ENCODE results near the gene RPL23.

Gene RPL23

GRCh38 chr17:38853292-38854219 lies at the start of gene RPL23:
RPL23 (minus strand) TSS chr17:38853721; CDS start chr17:38853710, 11 bp downstream.
- peak; percentile 97 for DNase-seq (ENCODE audit: low spot score)

- peak; percentile 22 for DNase-seq (ENCODE audit: low spot score)
Observed at GRCh38 chr17:38900978-38901656, 47.6 kb upstream of the RPL23 start.

GRCh38 chr17:38899421-38899820 lies 45.9 kb upstream of the RPL23 start:
- no peak for DNase-seq (ENCODE audit: low spot score)

- DNase-seq (ENCODE audit: low spot score): no peak
Observed at GRCh38 chr17:38898812-38899348, 45.4 kb upstream of the RPL23 start.

GRCh38 chr17:38898291-38898679 lies 44.8 kb upstream of the RPL23 start:
- no peak for DNase-seq (ENCODE audit: low spot score)

GRCh38 chr17:38897671-38898290 lies 44.3 kb upstream of the RPL23 start:
- peak; percentile 30 for DNase-seq (ENCODE audit: low spot score)

- DNase-seq (ENCODE audit: low spot score): peak; percentile 24
Observed at GRCh38 chr17:38897176-38897575, 43.7 kb upstream of the RPL23 start.

GRCh38 chr17:38896346-38896954 lies 42.9 kb upstream of the RPL23 start:
- DNase-seq (ENCODE audit: low spot score): no peak

GRCh38 chr17:38894276-38894675 lies 40.8 kb upstream of the RPL23 start:
- no peak for DNase-seq (ENCODE audit: low spot score)

- DNase-seq (ENCODE audit: low spot score): peak; percentile 62
Observed at GRCh38 chr17:38893607-38894006, 40.1 kb upstream of the RPL23 start.

GRCh38 chr17:38893113-38893512 lies 39.6 kb upstream of the RPL23 start:
- no peak for DNase-seq (ENCODE audit: low spot score)

GRCh38 chr17:38892620-38893019 lies 39.1 kb upstream of the RPL23 start:
- DNase-seq (ENCODE audit: low spot score): no peak

- no peak for DNase-seq (ENCODE audit: low spot score)
Observed at GRCh38 chr17:38892083-38892482, 38.6 kb upstream of the RPL23 start.

GRCh38 chr17:38891441-38891840 lies 37.9 kb upstream of the RPL23 start:
- DNase-seq (ENCODE audit: low spot score): no peak

GRCh38 chr17:38890410-38890746 lies 36.9 kb upstream of the RPL23 start:
- no peak for DNase-seq (ENCODE audit: low spot score)

GRCh38 chr17:38889745-38890409 lies 36.4 kb upstream of the RPL23 start:
- no peak for DNase-seq (ENCODE audit: low spot score)

GRCh38 chr17:38888842-38889241 lies 35.3 kb upstream of the RPL23 start:
- DNase-seq (ENCODE audit: low spot score): no peak

GRCh38 chr17:38886643-38887010 lies 33.1 kb upstream of the RPL23 start:
- DNase-seq (ENCODE audit: low spot score): no peak

- DNase-seq (ENCODE audit: low spot score): peak; percentile 67
Observed at GRCh38 chr17:38885728-38886642, 32.5 kb upstream of the RPL23 start.

GRCh38 chr17:38885044-38885727 lies 31.7 kb upstream of the RPL23 start:
- no peak for DNase-seq (ENCODE audit: low spot score)

Measured in pons (tissue), 1 donor.